Transverse colon (tissue), 4 donors: ENCODE data around the gene PPP1R3G. TPM values are rescaled to one million over a fixed set of nuclear protein-coding genes. Genes with fewer than 3 reads are reported as not detected.

ENCODE experiments used
- DNase-seq: peaks from one replicate; pipeline ENCODE4 v3.0.0-alpha.2; 2019
- H3K27ac ChIP-seq, 4 donors: fragments of 200-600 bp; sonication (generic); 2 replicates each; pipeline ENCODE4 v1.5.1; 2016 to 2018; ENCODE audit warnings: inconsistent platforms in 4 of 4
- H3K27me3 ChIP-seq: fragments of 200-600 bp; sonication (generic); 2 replicates; pipeline ENCODE4 v1.5.1; 2017; ENCODE audit warnings: inconsistent platforms
- H3K36me3 ChIP-seq, 4 donors: fragments of 200-600 bp; sonication (generic); 2 replicates each; pipeline ENCODE4 v1.5.1; 2017 to 2019; ENCODE audit warnings: inconsistent platforms in 4 of 4
- H3K4me1 ChIP-seq, 4 donors: fragments of 200-600 bp; sonication (generic); 2 replicates each; pipeline ENCODE4 v1.5.1; 2017 to 2020; ENCODE audit warnings: inconsistent platforms in 4 of 4
- H3K4me3 ChIP-seq, 4 donors: fragments of 200-600 bp; sonication (generic); 1 replicate in 1 of 4; 2 replicates in 3 of 4; pipeline versions ENCODE4 v1.5.1 to v1.6.1; 2017 to 2019; ENCODE audit warnings: inconsistent platforms in 4 of 4
- H3K9me3 ChIP-seq, 2 donors: fragments of 200-600 bp; sonication (generic); 2 replicates each; pipeline ENCODE4 v1.5.1; 2017 to 2019; ENCODE audit warnings: inconsistent platforms in 2 of 2
- EP300 ChIP-seq: sonication (generic); formaldehyde crosslinking; IDR thresholded peaks from one replicate; pipeline ENCODE4 v1.6.1; 2017; ENCODE audit warnings: antibody characterized with exemption, low read depth
- POLR2A ChIP-seq: fragments of 450-650 bp; IDR thresholded peaks from one replicate; pipeline ENCODE4 v1.6.1; 2016; ENCODE audit warnings: antibody characterized with exemption, mild to moderate bottlenecking, moderate library complexity
- POLR2AphosphoS5 ChIP-seq, 3 donors: sonication (generic); formaldehyde crosslinking; IDR thresholded peaks; one replicate each; pipeline ENCODE4 v1.6.1; 2016; ENCODE audit warnings: antibody characterized with exemption in 3 of 3
- WGBS, 2 donors: methylation state at CpG; one replicate each; pipeline ENCODE4 v1.1.5; 2018; ENCODE audit warnings: low coverage in 1 of 2; 5-methylcytosine and 5-hydroxymethylcytosine counted together
- in situ Hi-C, 4 donors: fragments of 200-750 bp; cut with MboI; loops; one replicate each; pipeline versions ENCODE4 v1.15.0 to v1.15.1; 2017; ENCODE audit warnings: low sequenced_read_pairs in 3 of 4, low pct_ligation_motif_present in 1 of 4, low pct_unique_long_range_greater_than_20kb in 1 of 4
- intact Hi-C: fragments of 100-400 bp; cut with DNase I; formaldehyde crosslinking; loops from one replicate; pipeline ENCODE4 v1.15.1; 2023; ENCODE audit warnings: low total_unique reads
- total RNA-seq, 4 donors: library from RNA; depleted of rRNA; stranded (reverse); fragments of >200 nt; gene quantifications; one replicate each; pipeline ENCODE4 v1.1.0, GENCODE V29; 2016
- TF ChIP-seq, protein P1 (sequence below), 5 experiments: fragments of 200-600 bp in 3 of 5; fragments of 450-650 bp in 2 of 5; sonication (generic) in 3 of 5; IDR thresholded peaks; 1 replicate in 2 of 5; 2 replicates in 3 of 5; pipeline ENCODE4 v1.5.1; 2016 to 2017; ENCODE audit warnings: antibody characterized with exemption in 5 of 5, inconsistent platforms in 3 of 5, mild to moderate bottlenecking in 2 of 5, moderate library complexity in 1 of 5

The PPP1R3G gene
- total RNA-seq, 4 donors from 2014 or later: 0.40 to 1.2 (median 0.95) TPM; not detected in 1

DNA sequence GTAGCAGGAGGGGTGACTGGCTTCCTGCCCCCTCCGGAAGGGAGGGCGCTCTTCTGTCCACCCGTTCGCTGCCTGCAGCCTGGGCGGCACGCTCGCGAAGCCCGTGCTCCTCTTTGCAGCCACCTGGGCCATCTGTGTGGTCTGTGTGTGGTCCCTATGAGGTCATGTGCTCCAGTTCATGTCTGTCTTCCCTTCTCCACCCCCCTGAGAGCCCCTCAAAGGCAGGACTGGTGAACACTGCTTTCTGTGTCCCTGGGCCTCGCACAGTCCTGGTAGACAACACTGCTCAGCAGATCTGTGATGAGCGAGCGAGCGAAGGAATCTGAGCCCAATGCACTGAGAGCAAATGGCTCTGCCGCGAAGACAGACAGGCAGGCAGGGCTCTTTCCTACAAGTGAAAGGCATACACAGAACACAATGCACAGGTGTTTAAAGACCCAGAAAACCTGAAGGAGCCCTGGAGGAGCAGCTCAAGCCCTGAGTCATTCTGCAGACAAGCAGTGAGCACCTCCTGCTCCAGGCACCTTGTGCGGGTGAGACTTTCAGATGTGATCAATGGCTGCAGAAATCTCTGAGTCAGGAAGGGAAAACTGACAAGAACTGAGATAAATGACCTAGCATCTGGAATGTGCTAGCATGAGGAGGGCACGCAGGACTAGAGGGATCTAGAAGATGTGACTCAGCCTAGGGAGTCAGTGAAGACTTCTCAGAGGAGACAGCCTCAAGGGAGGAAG lies 27.1 kb downstream of the PPP1R3G start:
- in situ Hi-C loops: no loop called here
- Histone ChIP-seq H3K4me3 (no peak overlapping the region), H3K27me3 (no peaks in the 10 kb centered on the region), H3K27ac (no peak overlapping the region), H3K9me3 (no peaks in the 10 kb centered on the region), H3K36me3 (no peaks in the 10 kb centered on the region), H3K4me1 (peaks cover 0 to 8% (median 0%) of the 10 kb centered on the region in 4 donors)
- DNase-seq: no peak
- 81 to 82% methylated on average over 3 to 17 of the region's 17 CpGs for WGBS, 2 donors
- TF ChIP-seq POLR2AphosphoS5 (IDR thresholded peaks at IDR 0.05) (no peak), EP300 (no peak), POLR2A (no peak)
- TF ChIP-seq, protein P1, sequence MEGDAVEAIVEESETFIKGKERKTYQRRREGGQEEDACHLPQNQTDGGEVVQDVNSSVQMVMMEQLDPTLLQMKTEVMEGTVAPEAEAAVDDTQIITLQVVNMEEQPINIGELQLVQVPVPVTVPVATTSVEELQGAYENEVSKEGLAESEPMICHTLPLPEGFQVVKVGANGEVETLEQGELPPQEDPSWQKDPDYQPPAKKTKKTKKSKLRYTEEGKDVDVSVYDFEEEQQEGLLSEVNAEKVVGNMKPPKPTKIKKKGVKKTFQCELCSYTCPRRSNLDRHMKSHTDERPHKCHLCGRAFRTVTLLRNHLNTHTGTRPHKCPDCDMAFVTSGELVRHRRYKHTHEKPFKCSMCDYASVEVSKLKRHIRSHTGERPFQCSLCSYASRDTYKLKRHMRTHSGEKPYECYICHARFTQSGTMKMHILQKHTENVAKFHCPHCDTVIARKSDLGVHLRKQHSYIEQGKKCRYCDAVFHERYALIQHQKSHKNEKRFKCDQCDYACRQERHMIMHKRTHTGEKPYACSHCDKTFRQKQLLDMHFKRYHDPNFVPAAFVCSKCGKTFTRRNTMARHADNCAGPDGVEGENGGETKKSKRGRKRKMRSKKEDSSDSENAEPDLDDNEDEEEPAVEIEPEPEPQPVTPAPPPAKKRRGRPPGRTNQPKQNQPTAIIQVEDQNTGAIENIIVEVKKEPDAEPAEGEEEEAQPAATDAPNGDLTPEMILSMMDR (IDR thresholded peaks at IDR 0.05): no peak
- intact Hi-C loops: no loop called here

DNA sequence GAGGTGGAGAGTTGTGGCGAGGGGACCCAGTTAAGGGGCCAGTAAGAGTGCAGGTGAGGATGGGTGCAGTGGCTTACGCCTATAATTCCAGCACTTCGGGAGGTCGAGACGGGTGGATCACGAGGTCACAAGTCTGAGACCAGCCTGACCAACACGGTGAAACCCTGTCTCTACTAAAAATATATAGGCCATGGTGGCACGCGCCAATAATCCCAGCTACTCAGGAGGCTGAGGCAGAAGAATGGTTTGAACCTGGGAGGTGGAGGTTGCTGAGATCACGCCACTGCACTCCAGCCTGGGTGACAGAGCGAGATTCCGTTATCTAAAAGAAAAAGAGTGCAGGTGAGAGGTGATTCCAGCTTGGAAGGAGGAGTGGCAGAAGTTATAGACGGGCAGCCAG lies 28.0 kb downstream of the PPP1R3G start:
- no peak for DNase-seq
- no peak for TF ChIP-seq POLR2AphosphoS5 (IDR thresholded peaks at IDR 0.05)
- TF ChIP-seq, protein P1 (IDR thresholded peaks at IDR 0.05): no peak
- no peak for TF ChIP-seq POLR2A
- no peak for TF ChIP-seq EP300
- H3K9me3 ChIP-seq: no peaks in the 10 kb centered on the region
- peaks cover 0 to 8% (median 0%) of the 10 kb centered on the region in 4 donors for H3K4me1 ChIP-seq
- intact Hi-C loops: no loop called here
- H3K27me3 ChIP-seq: no peaks in the 10 kb centered on the region
- 92 to 93% methylated on average over 10 to 13 of the region's 13 CpGs for WGBS, 2 donors
- in situ Hi-C loops: no loop called here
- H3K36me3 ChIP-seq: no peaks in the 10 kb centered on the region
- no peak overlapping the region for H3K4me3 ChIP-seq
- H3K27ac ChIP-seq: no peak overlapping the region

DNA sequence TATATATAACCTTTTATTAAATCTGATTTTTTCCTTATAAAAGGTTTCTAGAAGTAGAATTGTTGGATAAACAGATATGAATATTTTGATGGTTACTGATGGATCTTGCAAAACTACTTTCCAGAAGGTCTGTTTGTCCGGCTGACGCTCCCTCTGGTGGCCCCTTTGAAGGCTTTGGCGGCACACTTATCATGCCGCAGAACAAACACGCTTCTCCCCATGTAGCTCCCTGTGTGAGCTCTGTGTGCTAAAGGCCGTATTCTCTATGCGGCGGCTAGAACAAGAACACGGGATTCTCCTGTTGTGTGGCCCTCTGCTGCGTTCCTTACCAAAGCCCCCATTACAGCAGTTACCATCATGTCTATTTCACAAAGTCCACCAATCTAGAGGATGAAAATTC lies 30.0 kb downstream of the PPP1R3G start:
- H3K4me1 ChIP-seq: no peaks in the 10 kb centered on the region
- no peaks in the 10 kb centered on the region for H3K9me3 ChIP-seq
- no peak overlapping the region for H3K27ac ChIP-seq
- no peak overlapping the region for H3K4me3 ChIP-seq
- TF ChIP-seq EP300 (no peak), POLR2AphosphoS5 (IDR thresholded peaks at IDR 0.05) (no peak), POLR2A (no peak)
- TF ChIP-seq, protein P1 (IDR thresholded peaks at IDR 0.05): peak in 4 of 5 experiments; percentile 28 to 36 (median 32)
- no peaks in the 10 kb centered on the region for H3K36me3 ChIP-seq
- in situ Hi-C loops (no loop called here), intact Hi-C loops (no loop called here)
- H3K27me3 ChIP-seq: no peaks in the 10 kb centered on the region
- 40 to 65% methylated on average over 1 to 10 of the region's 10 CpGs for WGBS, 2 donors
- peak; percentile 40 for DNase-seq

DNA sequence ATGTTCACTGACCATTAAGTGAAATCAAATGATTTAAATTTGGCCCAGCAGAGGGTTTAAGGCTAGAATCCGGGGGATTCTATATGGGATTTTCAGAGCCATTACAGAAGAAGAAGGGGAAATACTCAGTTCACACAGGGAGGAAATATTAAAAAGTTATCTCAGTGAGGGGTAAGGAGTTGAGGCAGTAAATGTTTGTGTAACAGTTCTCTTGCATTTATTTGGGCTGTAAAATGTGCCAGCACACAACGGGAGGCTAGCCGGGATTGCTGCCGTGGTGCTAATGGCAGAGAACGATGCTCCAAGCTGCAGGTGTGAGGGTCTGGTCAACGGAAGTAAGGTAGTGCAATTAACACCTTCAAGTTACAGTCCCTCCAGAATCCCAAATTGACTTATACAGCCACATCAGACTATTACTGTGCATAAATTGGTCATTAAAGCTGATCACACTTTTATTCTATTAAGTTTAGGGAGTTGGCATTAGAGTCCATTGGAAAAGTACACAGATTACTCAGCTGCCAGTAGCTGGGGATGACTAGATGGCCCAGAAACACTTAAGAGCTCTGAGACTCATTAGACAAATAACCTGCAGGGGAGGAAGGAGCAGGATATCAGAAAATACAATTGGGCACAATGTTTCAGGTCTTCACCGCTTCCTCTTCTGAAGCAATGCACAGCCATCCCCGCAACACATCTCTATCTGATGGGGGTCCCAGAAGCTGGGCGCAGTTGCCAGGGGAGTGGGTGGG lies 31.3 kb downstream of the PPP1R3G start:
- Histone ChIP-seq H3K36me3 (no peaks in the 10 kb centered on the region), H3K4me3 (no peak overlapping the region), H3K4me1 (no peaks in the 10 kb centered on the region), H3K9me3 (no peaks in the 10 kb centered on the region), H3K27ac (no peak overlapping the region), H3K27me3 (no peaks in the 10 kb centered on the region)
- intact Hi-C loops: no loop called here
- no peak for DNase-seq
- 81 to 92% methylated on average over 1 to 9 of the region's 9 CpGs for WGBS, 2 donors
- TF ChIP-seq POLR2AphosphoS5 (IDR thresholded peaks at IDR 0.05) (no peak), POLR2A (no peak), EP300 (no peak)
- TF ChIP-seq, protein P1 (IDR thresholded peaks at IDR 0.05): no peak
- in situ Hi-C loops: no loop called here
